ENCODE measurements around the gene NSD1.

GRCh38 chr5:177265395-177265794 is 131.8 kb downstream of the NSD1 start:
- TF ChIP-seq CTCF (optimal IDR thresholded peaks at IDR 0.05 in 1 of 3, IDR thresholded peaks at IDR 0.05 in 1 of 3, conservative IDR thresholded peaks at IDR 0.05 in 1 of 3; ENCODE audit: extremely low read depth in 1 of 3, insufficient read depth in 2 of 3, low read length in 3 of 3) = no peak
- TF ChIP-seq EZH2 (IDR thresholded peaks at IDR 0.05; ENCODE audit: low read length) = no peak

Measured in keratinocyte (primary cell).